GM18909 (cell line): Measurements from ENCODE around the gene TDRD6.

Experiments used
- ATAC-seq: cut with Tn5 transposase; IDR thresholded peaks from one replicate; pipeline ENCODE4 v1.9.1; 2021; ENCODE audit warnings: mild to moderate bottlenecking; ENCODE audit not compliant: unreplicated experiment, poor library complexity

Gene TDRD6

GRCh38 chr6:46676604-46677313, 10.9 kb upstream of the TDRD6 start:
- ATAC-seq, result no peak

- ATAC-seq, result no peak
Observed at GRCh38 chr6:46677314-46677654, 10.4 kb upstream of the TDRD6 start.

- no peak for ATAC-seq
Observed at GRCh38 chr6:46684771-46685170, 2.9 kb upstream of the TDRD6 start.

- no peak for ATAC-seq
Observed at GRCh38 chr6:46688117-46688965, 656 bp downstream of the TDRD6 start.

- ATAC-seq, result no peak
Observed at GRCh38 chr6:46688966-46689335, 1.3 kb downstream of the TDRD6 start.

GRCh38 chr6:46689657-46690056, 2.0 kb downstream of the TDRD6 start:
- no peak for ATAC-seq

GRCh38 chr6:46690141-46690755, 2.6 kb downstream of the TDRD6 start:
- ATAC-seq, result no peak

GRCh38 chr6:46690911-46691451, 3.3 kb downstream of the TDRD6 start:
- ATAC-seq, result no peak

- ATAC-seq, result no peak
Observed at GRCh38 chr6:46699970-46700369, 12.3 kb downstream of the TDRD6 start.

- ATAC-seq, result no peak
Observed at GRCh38 chr6:46704562-46704961, 16.9 kb downstream of the TDRD6 start.

- no peak for ATAC-seq
Observed at GRCh38 chr6:46706464-46706863, 18.8 kb downstream of the TDRD6 start.

- ATAC-seq, result no peak
Observed at GRCh38 chr6:46711491-46711890, 23.8 kb downstream of the TDRD6 start.

GRCh38 chr6:46715141-46715540, 27.5 kb downstream of the TDRD6 start:
- no peak for ATAC-seq

- no peak for ATAC-seq
Observed at GRCh38 chr6:46719099-46719498, 31.4 kb downstream of the TDRD6 start.

GRCh38 chr6:46720401-46720800, 32.7 kb downstream of the TDRD6 start:
- ATAC-seq, result no peak

- no peak for ATAC-seq
Observed at GRCh38 chr6:46729787-46730326, 42.2 kb downstream of the TDRD6 start.

GRCh38 chr6:46730921-46731461, 43.3 kb downstream of the TDRD6 start:
- ATAC-seq, result no peak

GRCh38 chr6:46733341-46733801, 45.7 kb downstream of the TDRD6 start:
- no peak for ATAC-seq

GRCh38 chr6:46734867-46735719, 47.4 kb downstream of the TDRD6 start, which contains the start of gene PLA2G7:
TSS of gene PLA2G7 (minus strand) at chr6:46735375. CDS start at chr6:46722891, 12,484 bp downstream.
- ATAC-seq, result no peak

- ATAC-seq, result no peak
Observed at GRCh38 chr6:46735720-46736031, 48.0 kb downstream of the TDRD6 start.
